ENCODE measurements around the gene LSM2. TPM values are rescaled to one million over a fixed set of nuclear protein-coding genes. Genes with fewer than 3 reads are reported as not detected.

Gene LSM2
- total RNA-seq, 2 experiments from 2014 or later: 78.4 to 82.6 TPM

- H3K27ac ChIP-seq (ENCODE audit: low read depth, low read length, poor library complexity, severe bottlenecking): no peak overlapping the region
- H3K9me2 ChIP-seq (ENCODE audit: insufficient read depth, low read length): no peaks in the 10 kb centered on the region
- H3K79me2 ChIP-seq (ENCODE audit: insufficient read depth, low read depth, low read length): no peaks in the 10 kb centered on the region
- no peak overlapping the region for H3K4me2 ChIP-seq (ENCODE audit: low read length)
- no peak overlapping the region for H3K4me3 ChIP-seq (ENCODE audit: low read depth, low read length, poor library complexity, severe bottlenecking)
- ChIA-PET CTCF (ENCODE audit: unreplicated experiment) (no interaction called here), POLR2A (interaction anchor here (1.2 kb wide), 1 partner anchor 26 kb away, joined by 3 read pairs; the partner anchor contains the start of gene MSH5)
- BruUV-seq (replicated peaks): no TSS peak
- H3K36me3 ChIP-seq (ENCODE audit: insufficient read depth, low read length): peaks cover 47% of the 10 kb centered on the region
- no peaks in the 10 kb centered on the region for H3K4me1 ChIP-seq (ENCODE audit: insufficient read depth, low read length, poor library complexity, severe bottlenecking)
- TF ChIP-seq CTCF (conservative IDR thresholded peaks at IDR 0.05; ENCODE audit: low read length) (no peak), EZH2phosphoT487 (IDR thresholded peaks at IDR 0.05; ENCODE audit: borderline replicate concordance, low read depth, low read length) (no peak)
- no peak overlapping the region for H2AFZ ChIP-seq (ENCODE audit: low read length)
- intact Hi-C loops (cut with micrococcal nuclease; ENCODE audit: unreplicated experiment): no loop called here
- DNase-seq (ENCODE audit: low spot score): no peak
- no peaks in the 10 kb centered on the region for H4K20me1 ChIP-seq (ENCODE audit: insufficient read depth, low read length)
- no peaks in the 10 kb centered on the region for H3K9me3 ChIP-seq (ENCODE audit: low read length)
Observed at GRCh38 chr6:31765910-31766794, 40.6 kb downstream of the LSM2 start.

DNA sequence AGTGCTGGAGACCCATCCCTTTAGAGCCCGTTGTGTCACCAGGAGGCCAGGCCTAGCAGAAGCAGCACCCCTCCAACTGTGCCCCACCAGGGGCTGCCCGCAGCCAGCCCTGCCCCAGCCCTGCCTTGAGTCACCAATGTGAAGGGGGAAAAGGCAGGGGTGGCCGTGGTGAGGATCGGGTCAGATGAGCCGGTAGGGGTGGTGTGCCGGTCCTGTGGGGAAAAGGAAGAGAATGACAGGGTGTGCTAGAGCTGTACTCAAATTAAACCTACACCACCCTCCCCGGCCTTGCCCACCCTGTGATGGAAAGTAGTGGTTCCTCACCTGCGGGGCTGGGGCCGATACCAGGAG is 41.2 kb downstream of the LSM2 start:
- peaks cover 53% of the 10 kb centered on the region for H3K36me3 ChIP-seq (ENCODE audit: insufficient read depth, low read length)
- ChIA-PET CTCF (ENCODE audit: unreplicated experiment) (no interaction called here), POLR2A (interaction anchor here (1.2 kb wide), 1 partner anchor 25 kb away, joined by 3 read pairs; the partner anchor contains the start of gene MSH5)
- H3K4me1 ChIP-seq (ENCODE audit: insufficient read depth, low read length, poor library complexity, severe bottlenecking): no peaks in the 10 kb centered on the region
- TF ChIP-seq CTCF (conservative IDR thresholded peaks at IDR 0.05; ENCODE audit: low read length): no peak
- no TSS peak for BruUV-seq (replicated peaks)
- H3K9me2 ChIP-seq (ENCODE audit: insufficient read depth, low read length): no peaks in the 10 kb centered on the region
- no peak for DNase-seq (ENCODE audit: low spot score)
- H3K27ac ChIP-seq (ENCODE audit: low read depth, low read length, poor library complexity, severe bottlenecking): no peak overlapping the region
- H3K4me3 ChIP-seq (ENCODE audit: low read depth, low read length, poor library complexity, severe bottlenecking): no peak overlapping the region
- no peak overlapping the region for H3K4me2 ChIP-seq (ENCODE audit: low read length)
- intact Hi-C loops (cut with micrococcal nuclease; ENCODE audit: unreplicated experiment): no loop called here
- H3K79me2 ChIP-seq (ENCODE audit: insufficient read depth, low read depth, low read length): no peaks in the 10 kb centered on the region
- no peaks in the 10 kb centered on the region for H3K9me3 ChIP-seq (ENCODE audit: low read length)
- no peaks in the 10 kb centered on the region for H4K20me1 ChIP-seq (ENCODE audit: insufficient read depth, low read length)
- H2AFZ ChIP-seq (ENCODE audit: low read length): no peak overlapping the region

DNA sequence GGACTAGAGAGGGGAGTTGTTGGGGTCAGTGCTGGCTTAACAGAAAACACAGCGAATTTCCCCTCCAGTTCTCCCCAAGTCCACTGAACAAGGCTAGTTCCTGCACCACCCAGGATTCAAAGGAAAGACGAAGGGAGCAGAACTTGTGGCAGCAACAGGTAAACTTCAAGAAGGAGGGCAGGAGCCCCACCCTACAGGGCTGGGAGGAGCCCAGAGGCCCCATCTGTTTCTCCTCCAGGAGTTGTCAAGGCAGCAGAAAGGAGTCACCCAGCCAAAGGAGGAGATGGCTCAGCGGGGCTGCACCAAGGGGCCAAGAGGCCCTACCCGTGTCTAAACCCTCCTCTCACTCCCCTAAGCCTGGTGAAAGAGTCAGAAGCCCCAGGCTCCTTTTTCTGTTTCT is 42.6 kb downstream of the LSM2 start:
- TF ChIP-seq CTCF (conservative IDR thresholded peaks at IDR 0.05; ENCODE audit: low read length) (no peak), EZH2phosphoT487 (IDR thresholded peaks at IDR 0.05; ENCODE audit: borderline replicate concordance, low read depth, low read length) (no peak)
- Histone ChIP-seq H3K79me2 (ENCODE audit: insufficient read depth, low read depth, low read length) (no peaks in the 10 kb centered on the region), H3K4me2 (ENCODE audit: low read length) (no peak overlapping the region), H4K20me1 (ENCODE audit: insufficient read depth, low read length) (no peaks in the 10 kb centered on the region), H3K4me1 (ENCODE audit: insufficient read depth, low read length, poor library complexity, severe bottlenecking) (no peaks in the 10 kb centered on the region), H3K4me3 (ENCODE audit: low read depth, low read length, poor library complexity, severe bottlenecking) (no peak overlapping the region), H3K9me3 (ENCODE audit: low read length) (no peaks in the 10 kb centered on the region), H3K27ac (ENCODE audit: low read depth, low read length, poor library complexity, severe bottlenecking) (no peak overlapping the region), H2AFZ (ENCODE audit: low read length) (no peak overlapping the region), H3K36me3 (ENCODE audit: insufficient read depth, low read length) (peaks cover 65% of the 10 kb centered on the region), H3K9me2 (ENCODE audit: insufficient read depth, low read length) (no peaks in the 10 kb centered on the region)
- BruUV-seq (replicated peaks): TSS peak; percentile 80
- intact Hi-C loops (cut with micrococcal nuclease; ENCODE audit: unreplicated experiment): no loop called here
- ChIA-PET CTCF (ENCODE audit: unreplicated experiment) (no interaction called here), POLR2A (no interaction called here)
- no peak for DNase-seq (ENCODE audit: low spot score)
